ENCODE results near the gene IQCH. TPM values are rescaled to one million over a fixed set of nuclear protein-coding genes. Genes with fewer than 3 reads are reported as not detected.

Gene IQCH
- total RNA-seq, 1 experiment from 2014 or later = 1.9 TPM

- no peak overlapping the region for H3K4me3 Mint-ChIP-seq
- DNase-seq (ENCODE audit: low spot score) (no peak), ATAC-seq (no peak)
- ChIA-PET CTCF (no interaction called here), POLR2A (no interaction called here)
- TF ChIP-seq ZNF317 (CRISPR knock-in tag; IDR thresholded peaks at IDR 0.05; ENCODE audit: borderline replicate concordance, low read depth) = no peak
- H3K9me3 Mint-ChIP-seq = no peaks in the 10 kb centered on the region
- peaks cover 7% of the 10 kb centered on the region for H3K27me3 Mint-ChIP-seq (ENCODE audit: low read depth)
- no peaks in the 10 kb centered on the region for H3K36me3 Mint-ChIP-seq
- H3K4me1 Mint-ChIP-seq = peaks cover 13% of the 10 kb centered on the region
- no peak overlapping the region for H3K27ac Mint-ChIP-seq
Observed at GRCh38 chr15:67460521-67460920, 205.9 kb downstream of the IQCH start.

GRCh38 chr15:67461735-67462134, 207.1 kb downstream of the IQCH start:
- peaks cover 3% of the 10 kb centered on the region for H3K27me3 Mint-ChIP-seq (ENCODE audit: low read depth)

GRCh38 chr15:67462875-67463274, 208.3 kb downstream of the IQCH start:
- peaks cover 3% of the 10 kb centered on the region; the same call in 1 of the 2 replicates for H3K27me3 Mint-ChIP-seq (ENCODE audit: low read depth)
- no peak for ATAC-seq
- H3K4me3 Mint-ChIP-seq = no peak overlapping the region
- H3K4me1 Mint-ChIP-seq = peaks cover 13% of the 10 kb centered on the region
- ChIA-PET CTCF (interaction anchor here (0.8 to 1.3 kb wide), 2 partner anchors 360 to 368 kb away, joined by 3 read pairs; no protein-coding TSS in a partner anchor), POLR2A (no interaction called here)
- DNase-seq (ENCODE audit: low spot score) = no peak
- H3K36me3 Mint-ChIP-seq = no peaks in the 10 kb centered on the region
- H3K9me3 Mint-ChIP-seq = no peaks in the 10 kb centered on the region
- H3K27ac Mint-ChIP-seq = no peak overlapping the region
- TF ChIP-seq E2F5 (CRISPR knock-in tag; IDR thresholded peaks at IDR 0.05) (no peak), AFF4 (CRISPR knock-in tag; IDR thresholded peaks at IDR 0.05; ENCODE audit: borderline replicate concordance) (no peak), CREB1 (CRISPR knock-in tag; IDR thresholded peaks at IDR 0.05) (no peak), PREB (CRISPR knock-in tag; IDR thresholded peaks at IDR 0.05; ENCODE audit: borderline replicate concordance) (no peak)

More at GRCh38 chr15:67461735-67462134, 207.1 kb downstream of the IQCH start:
- H3K36me3 Mint-ChIP-seq = no peaks in the 10 kb centered on the region
- H3K4me3 Mint-ChIP-seq = no peak overlapping the region
- ATAC-seq = no peak
- H3K4me1 Mint-ChIP-seq = peaks cover 13% of the 10 kb centered on the region
- no peak overlapping the region for H3K27ac Mint-ChIP-seq
- ChIA-PET POLR2A (interaction anchor here (0.7 kb wide), 1 partner anchor 283 kb away, joined by 3 read pairs; no protein-coding TSS in a partner anchor), CTCF (interaction anchor here (1.3 kb wide), 1 partner anchor 369 kb away, joined by 3 read pairs; no protein-coding TSS in a partner anchor)
- DNase-seq (ENCODE audit: low spot score) = no peak
- TF ChIP-seq JUN (CRISPR knock-in tag; IDR thresholded peaks at IDR 0.05) (no peak), CTCF (IDR thresholded peaks at IDR 0.05) (no peak), AFF4 (CRISPR knock-in tag; IDR thresholded peaks at IDR 0.05; ENCODE audit: borderline replicate concordance) (no peak), ATF2 (CRISPR knock-in tag; IDR thresholded peaks at IDR 0.05; ENCODE audit: borderline replicate concordance, low read depth) (no peak)
- no peaks in the 10 kb centered on the region for H3K9me3 Mint-ChIP-seq
